A204.1 (cell line): ENCODE measurements around the gene RBMS3.

Experiments used
- FAIRE-seq: peaks from 2 replicates; lab custom pipeline; 2012; peaks lifted over from hg19 to GRCh38; lab: Jason Lieb, UNC

The RBMS3 gene

GRCh38 chr3:29949940-29950616, 669.2 kb downstream of the RBMS3 start:
- FAIRE-seq: no peak

GRCh38 chr3:29952431-29952830, 671.6 kb downstream of the RBMS3 start:
- no peak for FAIRE-seq

GRCh38 chr3:29955413-29955812, 674.5 kb downstream of the RBMS3 start:
- no peak for FAIRE-seq

GRCh38 chr3:29958816-29959215, 677.9 kb downstream of the RBMS3 start:
- no peak for FAIRE-seq

- no peak for FAIRE-seq
Measured at GRCh38 chr3:29971895-29972294, 691.0 kb downstream of the RBMS3 start.

- FAIRE-seq: no peak
Measured at GRCh38 chr3:29972320-29972993, 691.6 kb downstream of the RBMS3 start.

- FAIRE-seq: no peak
Measured at GRCh38 chr3:29973763-29974162, 692.9 kb downstream of the RBMS3 start.

GRCh38 chr3:29976871-29977270, 696.0 kb downstream of the RBMS3 start:
- no peak for FAIRE-seq

- FAIRE-seq: no peak
Measured at GRCh38 chr3:29977360-29977759, 696.5 kb downstream of the RBMS3 start.

- no peak for FAIRE-seq
Measured at GRCh38 chr3:29978036-29978435, 697.2 kb downstream of the RBMS3 start.

GRCh38 chr3:29991198-29991597, 710.3 kb downstream of the RBMS3 start:
- FAIRE-seq: no peak

- no peak for FAIRE-seq
Measured at GRCh38 chr3:30002797-30003196, 721.9 kb downstream of the RBMS3 start.

- FAIRE-seq: no peak
Measured at GRCh38 chr3:30003741-30004140, 722.9 kb downstream of the RBMS3 start.

- no peak for FAIRE-seq
Measured at GRCh38 chr3:30004481-30004880, 723.6 kb downstream of the RBMS3 start.

GRCh38 chr3:30006111-30006510, 725.2 kb downstream of the RBMS3 start:
- FAIRE-seq: no peak

GRCh38 chr3:30007668-30008067, 726.8 kb downstream of the RBMS3 start:
- FAIRE-seq: no peak

GRCh38 chr3:30011237-30011803, 730.4 kb downstream of the RBMS3 start:
- no peak for FAIRE-seq

- FAIRE-seq: peak; percentile 72
Measured at GRCh38 chr3:30012941-30013543, 732.2 kb downstream of the RBMS3 start.

- no peak for FAIRE-seq
Measured at GRCh38 chr3:30017901-30018300, 737.0 kb downstream of the RBMS3 start.

- FAIRE-seq: no peak
Measured at GRCh38 chr3:30020380-30020779, 739.5 kb downstream of the RBMS3 start.

- FAIRE-seq: no peak
Measured at GRCh38 chr3:30024466-30024865, 743.6 kb downstream of the RBMS3 start.

GRCh38 chr3:30026851-30027250, 746.0 kb downstream of the RBMS3 start:
- no peak for FAIRE-seq

GRCh38 chr3:30034246-30034991, 753.5 kb downstream of the RBMS3 start:
- FAIRE-seq: no peak
